Heart left ventricle (tissue), 13 donors: Measurements from ENCODE around the gene LIPE.

ENCODE experiments used
- CTCF ChIP-seq, 12 donors: fragments of 200-600 bp; sonication (generic) in 4 of 12; IDR thresholded peaks; one replicate each; pipeline versions ENCODE4 v1.5.0 to v1.8.0; 2018 to 2022; ENCODE audit warnings: antibody characterized with exemption in 12 of 12, mild to moderate bottlenecking in 5 of 12
- POLR2A ChIP-seq, 2 donors: fragments of 450-650 bp; IDR thresholded peaks; one replicate each; pipeline ENCODE4 v1.6.1; 2017; ENCODE audit warnings: antibody characterized with exemption in 2 of 2, mild to moderate bottlenecking in 2 of 2, moderate library complexity in 2 of 2
- donor health status: ischemic (EF 13 %, LVEDD 7.1; RV severe dilation, severe dysfunction).
- donor health status: DM: no; HTN: yes; CAD: no.
- donor health status: DM: no; HTN: no; CAD: no.
- donor health status: ischemic (EF 25% LVEDD 6.9; RV normal size, moderate dysfunction).
- donor health status: ischemic (EF 25% LVEDD 5.7; RV mildly dilated, moderate dysfunction).
- donor health status: ischemic (EF 35%, LVEDD 5.7; RV mildly dilated, moderate dysfunction).
- donor health status: nonischemic (EF 11% LVEDD 7.7; RV severe dilation, severe dysfunction).
- donor health status: DM: yes; HTN: yes; CAD: no.
- donor health status: PGD.
- donor health status: ischemic (EF 29% LVEDD 5.4; RV normal size, mild dysfunction).
- donor health status: nonischemic (EF 23%, LVEDD 6.1; RV moderate dilation, normal function).

- TF ChIP-seq POLR2A (IDR thresholded peaks at IDR 0.05) (no peak), CTCF (IDR thresholded peaks at IDR 0.05) (no peak)
Observed at GRCh38 chr19:42362891-42363440, 64.2 kb downstream of the LIPE start.
